DND-41 (cell line): Measurements from ENCODE around the gene GP1BA.

Experiments
- ATAC-seq: fragments of 200-7000 bp; cut with Tn5 transposase; 3 replicates; pipeline ENCODE4 v1.9.1; 2021; ENCODE audit warnings: low read depth; ENCODE audit not compliant: insufficient read depth
- DNase-seq: peaks from one replicate; pipeline ENCODE4 v3.0.0-alpha.2; 2020
- H2AFZ ChIP-seq: 2 replicates; pipeline ENCODE4 v1.6.0; 2012; ENCODE audit warnings: low read depth, low read length
- H3K27ac ChIP-seq: 2 replicates; pipeline ENCODE4 v1.5.1; 2012; ENCODE audit warnings: low read length, inconsistent platforms
- H3K27me3 ChIP-seq: fragments of 200-600 bp; sonication (generic); 2 replicates; pipeline ENCODE4 v1.6.0; 2012; ENCODE audit warnings: low read length, mild to moderate bottlenecking, inconsistent platforms; ENCODE audit not compliant: insufficient read depth, poor library complexity
- H3K36me3 ChIP-seq: 2 replicates; pipeline ENCODE4 v1.5.1; 2012; ENCODE audit warnings: low read length, inconsistent platforms; ENCODE audit not compliant: insufficient read depth
- H3K4me1 ChIP-seq: 2 replicates; pipeline ENCODE4 v1.5.1; 2012; ENCODE audit warnings: mild to moderate bottlenecking, low read length; ENCODE audit not compliant: insufficient read depth
- H3K4me2 ChIP-seq: 2 replicates; pipeline ENCODE4 v1.6.0; 2012; ENCODE audit warnings: mild to moderate bottlenecking, moderate library complexity, low read length, inconsistent platforms; ENCODE audit not compliant: insufficient read depth
- H3K4me3 ChIP-seq, 2 experiments: fragments of 200-600 bp in 1 of 2; shearing (Covaris generic) in 1 of 2; 2 replicates each; pipeline ENCODE4 v1.5.1; 2012 to 2016; ENCODE audit warnings: inconsistent platforms in 2 of 2, low read length in 2 of 2, mild to moderate bottlenecking in 2 of 2, low read depth in 1 of 2, moderate library complexity in 1 of 2
- H3K79me2 ChIP-seq: 2 replicates; pipeline ENCODE4 v1.6.0; 2012; ENCODE audit warnings: low read length, inconsistent platforms; ENCODE audit not compliant: insufficient read depth
- H3K9ac ChIP-seq: 2 replicates; pipeline ENCODE4 v1.6.0; 2012; ENCODE audit warnings: low read depth, mild to moderate bottlenecking, inconsistent platforms, low read length, moderate library complexity
- H3K9me3 ChIP-seq: 2 replicates; pipeline ENCODE4 v1.5.1; 2012; ENCODE audit warnings: low read length, moderate library complexity, mild to moderate bottlenecking, inconsistent platforms; ENCODE audit not compliant: insufficient read depth, severe bottlenecking
- H4K20me1 ChIP-seq: 2 replicates; pipeline ENCODE4 v1.6.0; 2012; ENCODE audit warnings: low read length; ENCODE audit not compliant: insufficient read depth
- CTCF ChIP-seq: IDR thresholded peaks from 2 replicates; pipeline ENCODE4 v1.5.1; 2012; ENCODE audit warnings: borderline replicate concordance, low read length, moderate library complexity, mild to moderate bottlenecking; ENCODE audit not compliant: poor library complexity, severe bottlenecking; ENCODE audit errors: extremely low read depth
- EZH2 ChIP-seq: IDR thresholded peaks from 3 replicates; pipeline ENCODE4 v1.6.1; 2012; ENCODE audit warnings: borderline replicate concordance, low read depth, mild to moderate bottlenecking, moderate library complexity, low read length, inconsistent platforms; ENCODE audit not compliant: severe bottlenecking

Gene GP1BA

GRCh38 chr17:4936436-4936835, 4.4 kb downstream of the GP1BA start:
- Histone ChIP-seq H4K20me1 (peaks cover 25% of the 10 kb centered on the region; the same call in 1 of the 2 replicates), H3K9me3 (no peaks in the 10 kb centered on the region), H3K27me3 (no peaks in the 10 kb centered on the region), H3K36me3 (peaks cover 29% of the 10 kb centered on the region), H3K9ac (no peak overlapping the region), H3K79me2 (peaks cover 29% of the 10 kb centered on the region), H3K4me3 (no peak overlapping the region), H3K4me1 (peaks cover 21% of the 10 kb centered on the region), H3K27ac (no peak overlapping the region), H2AFZ (no peak overlapping the region), H3K4me2 (no peak overlapping the region)
- ATAC-seq (no peak), DNase-seq (no peak)
- TF ChIP-seq CTCF (no peak), EZH2 (no peak)

- peaks cover 40% of the 10 kb centered on the region for H3K79me2 ChIP-seq
- no peaks in the 10 kb centered on the region for H3K27me3 ChIP-seq
- H3K4me1 ChIP-seq: peaks cover 32% of the 10 kb centered on the region
- peaks cover 33% of the 10 kb centered on the region; the same call in 1 of the 2 replicates for H4K20me1 ChIP-seq
- ATAC-seq: no peak
- H3K9ac ChIP-seq: 0 out of 2 replicates have a peak overlapping the region, but pooled peaks have one; percentile 82
- H3K36me3 ChIP-seq: peaks cover 40% of the 10 kb centered on the region
- no peak overlapping the region for H3K27ac ChIP-seq
- no peak overlapping the region for H3K4me3 ChIP-seq
- H2AFZ ChIP-seq: no peak overlapping the region
- no peak overlapping the region for H3K4me2 ChIP-seq
- H3K9me3 ChIP-seq: no peaks in the 10 kb centered on the region
- TF ChIP-seq EZH2: no peak
- no peak for TF ChIP-seq CTCF
- DNase-seq: no peak
These were observed 5.5 kb downstream of the GP1BA start for GRCh38 chr17:4937553-4937952.

GRCh38 chr17:4938069-4938491, 6.0 kb downstream of the GP1BA start:
- DNase-seq (no peak), ATAC-seq (no peak)
- no peaks in the 10 kb centered on the region for H3K27me3 ChIP-seq
- H3K4me3 ChIP-seq: peak overlapping the region in 1 of 2 experiments; percentile 77; a peak in 1 of 4 replicates
- peaks cover 45% of the 10 kb centered on the region for H3K36me3 ChIP-seq
- peaks cover 38% of the 10 kb centered on the region; the same call in 1 of the 2 replicates for H4K20me1 ChIP-seq
- peak overlapping the region; percentile 82 for H3K9ac ChIP-seq
- H3K79me2 ChIP-seq: peaks cover 45% of the 10 kb centered on the region
- H2AFZ ChIP-seq: no peak overlapping the region
- no peaks in the 10 kb centered on the region for H3K9me3 ChIP-seq
- H3K4me2 ChIP-seq: peak overlapping the region; percentile 83
- no peak overlapping the region; the same call in 1 of the 2 replicates for H3K27ac ChIP-seq
- H3K4me1 ChIP-seq: peaks cover 38% of the 10 kb centered on the region
- TF ChIP-seq CTCF: no peak
- no peak for TF ChIP-seq EZH2
